OCI-LY3 (cell line): ENCODE results near the gene NEDD4L.
A peak's percentile ranks its signal among the peaks of the same experiment; 100 is the strongest.

ENCODE experiments used
- H2AFZ ChIP-seq: fragments of 200-600, 300-600 bp; shearing (Covaris generic); 2 replicates; pipeline ENCODE4 v1.6.0; 2014; ENCODE audit warnings: antibody characterized with exemption, low read depth, low read length
- H3K27ac ChIP-seq: fragments of 200-600, 300-600 bp; sonication (generic); 2 replicates; pipeline ENCODE4 v1.5.1; 2014; ENCODE audit warnings: mild to moderate bottlenecking, low read length, moderate library complexity, mixed read lengths
- H3K27me3 ChIP-seq: fragments of 200-600, 300-600 bp; sonication (generic); 2 replicates; pipeline ENCODE4 v1.6.1; 2014; ENCODE audit warnings: low read depth, low read length, mixed read lengths
- H3K36me3 ChIP-seq: fragments of 200-600, 300-600 bp; sonication (generic); replicated peaks from 2 replicates; pipeline ENCODE3; 2014; ENCODE audit warnings: low read depth, low read length, mixed read lengths
- H3K4me1 ChIP-seq: fragments of 300-600, 200-600 bp; sonication (generic); 2 replicates; pipeline ENCODE4 v1.6.1; 2014; ENCODE audit warnings: low read length, mixed read lengths
- H3K4me2 ChIP-seq: fragments of 200-600, 300-600 bp; sonication (generic); 2 replicates; pipeline ENCODE4 v1.6.1; 2014; ENCODE audit warnings: low read length, mixed read lengths
- H3K4me3 ChIP-seq: fragments of 300-600, 200-600 bp; sonication (generic); 2 replicates; pipeline ENCODE4 v1.5.1; 2014; ENCODE audit warnings: antibody characterized with exemption, mild to moderate bottlenecking, low read length, moderate library complexity
- H3K79me2 ChIP-seq: fragments of 300-600, 200-600 bp; shearing (Covaris generic); 2 replicates; pipeline ENCODE4 v1.6.1; 2014; ENCODE audit warnings: mild to moderate bottlenecking, low read length, mixed read lengths
- H3K9ac ChIP-seq: fragments of 300-600, 200-600 bp; shearing (Covaris generic); 2 replicates; pipeline ENCODE4 v1.6.0; 2014; ENCODE audit warnings: mild to moderate bottlenecking, low read length, moderate library complexity
- H3K9me3 ChIP-seq: fragments of 200-600, 300-600 bp; shearing (Covaris generic); 2 replicates; pipeline ENCODE4 v1.6.1; 2014; ENCODE audit warnings: low read length, mixed read lengths; ENCODE audit not compliant: insufficient read depth
- H4K20me1 ChIP-seq: fragments of 200-600, 300-600 bp; sonication (generic); 2 replicates; pipeline ENCODE4 v1.6.1; 2016; ENCODE audit warnings: low read length, mixed read lengths; ENCODE audit not compliant: insufficient read depth
- EZH2phosphoT487 ChIP-seq: fragments of 200-600 bp; shearing (Covaris generic); IDR thresholded peaks from 2 replicates; pipeline ENCODE4 v1.6.1; 2018; ENCODE audit warnings: antibody characterized with exemption, mixed run types, low read depth
- TF ChIP-seq, protein P1 (sequence below): fragments of 200-600, 300-600 bp; sonication (generic); IDR thresholded peaks from 2 replicates; pipeline ENCODE4 v1.5.1; 2014; ENCODE audit warnings: antibody characterized with exemption, low read length, low read depth

Gene NEDD4L

DNA sequence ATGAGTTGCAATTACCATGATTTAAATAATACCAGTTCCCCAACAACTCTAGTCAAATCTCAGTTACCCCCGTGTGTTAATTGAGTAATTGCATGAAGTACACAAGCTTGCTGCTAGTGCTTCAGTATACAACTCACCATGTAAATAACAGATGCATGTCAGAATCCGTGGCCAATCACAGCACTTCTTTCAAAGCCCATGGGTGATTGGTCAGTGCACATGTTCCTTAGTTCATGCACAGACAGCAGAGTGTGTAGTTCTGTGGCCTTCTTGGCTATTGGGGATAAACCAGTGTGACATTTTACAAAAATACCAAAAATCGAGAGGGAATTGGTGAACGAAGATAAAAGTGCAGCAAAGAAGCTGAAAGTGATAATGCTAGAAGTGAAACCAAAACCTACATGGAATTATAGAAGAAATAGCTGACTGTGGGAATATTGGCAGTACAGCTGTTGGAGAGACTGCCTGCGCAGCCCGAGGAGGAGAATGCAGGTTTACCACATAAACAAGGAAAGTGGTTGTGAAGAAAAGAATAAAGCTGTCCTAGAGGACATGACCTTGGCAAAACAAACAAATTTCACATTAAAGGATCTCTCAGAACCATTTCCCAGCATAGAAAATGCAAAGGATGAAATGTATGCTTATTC lies 59.4 kb downstream of the NEDD4L start:
- Histone ChIP-seq H3K4me1 (peaks cover 55% of the 10 kb centered on the region), H3K9ac (no peak overlapping the region), H3K27ac (no peak overlapping the region), H3K79me2 (peaks cover 47% of the 10 kb centered on the region), H4K20me1 (peaks cover 46% of the 10 kb centered on the region), H3K4me3 (no peak overlapping the region), H3K4me2 (peak overlapping the region; percentile 12; the same call in 1 of the 2 replicates), H3K27me3 (no peaks in the 10 kb centered on the region), H3K9me3 (no peaks in the 10 kb centered on the region), H3K36me3 (no peaks in the 10 kb centered on the region), H2AFZ (no peak overlapping the region)
- TF ChIP-seq, protein P1, sequence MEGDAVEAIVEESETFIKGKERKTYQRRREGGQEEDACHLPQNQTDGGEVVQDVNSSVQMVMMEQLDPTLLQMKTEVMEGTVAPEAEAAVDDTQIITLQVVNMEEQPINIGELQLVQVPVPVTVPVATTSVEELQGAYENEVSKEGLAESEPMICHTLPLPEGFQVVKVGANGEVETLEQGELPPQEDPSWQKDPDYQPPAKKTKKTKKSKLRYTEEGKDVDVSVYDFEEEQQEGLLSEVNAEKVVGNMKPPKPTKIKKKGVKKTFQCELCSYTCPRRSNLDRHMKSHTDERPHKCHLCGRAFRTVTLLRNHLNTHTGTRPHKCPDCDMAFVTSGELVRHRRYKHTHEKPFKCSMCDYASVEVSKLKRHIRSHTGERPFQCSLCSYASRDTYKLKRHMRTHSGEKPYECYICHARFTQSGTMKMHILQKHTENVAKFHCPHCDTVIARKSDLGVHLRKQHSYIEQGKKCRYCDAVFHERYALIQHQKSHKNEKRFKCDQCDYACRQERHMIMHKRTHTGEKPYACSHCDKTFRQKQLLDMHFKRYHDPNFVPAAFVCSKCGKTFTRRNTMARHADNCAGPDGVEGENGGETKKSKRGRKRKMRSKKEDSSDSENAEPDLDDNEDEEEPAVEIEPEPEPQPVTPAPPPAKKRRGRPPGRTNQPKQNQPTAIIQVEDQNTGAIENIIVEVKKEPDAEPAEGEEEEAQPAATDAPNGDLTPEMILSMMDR = no peak
- no peak for TF ChIP-seq EZH2phosphoT487

DNA sequence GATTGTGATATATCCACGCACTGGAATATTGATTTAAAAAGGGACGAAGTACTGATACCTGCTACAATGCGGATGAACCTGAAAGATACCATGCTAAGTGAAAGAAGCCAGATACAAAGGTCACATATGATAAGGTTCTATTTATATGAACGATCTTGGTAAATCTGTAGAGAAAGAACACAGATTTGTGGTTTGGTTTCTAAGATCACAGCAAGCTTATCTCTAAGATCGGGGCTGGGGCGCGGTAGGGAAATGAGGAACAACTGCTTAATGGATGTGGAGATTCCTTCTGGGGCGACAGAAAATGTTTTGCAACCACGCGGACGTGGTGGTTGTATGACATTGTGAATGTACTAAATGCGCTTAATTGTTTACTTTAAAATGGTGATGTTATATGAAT lies 60.1 kb downstream of the NEDD4L start:
- no peak overlapping the region for H3K9ac ChIP-seq
- no peak overlapping the region for H3K4me3 ChIP-seq
- H3K79me2 ChIP-seq = peaks cover 43% of the 10 kb centered on the region
- TF ChIP-seq EZH2phosphoT487 = no peak
- TF ChIP-seq, protein P1 = no peak
- H4K20me1 ChIP-seq = peaks cover 42% of the 10 kb centered on the region
- no peak overlapping the region for H3K4me2 ChIP-seq
- peaks cover 53% of the 10 kb centered on the region for H3K4me1 ChIP-seq
- H2AFZ ChIP-seq = no peak overlapping the region
- no peak overlapping the region for H3K27ac ChIP-seq
- no peaks in the 10 kb centered on the region for H3K27me3 ChIP-seq
- H3K9me3 ChIP-seq = no peaks in the 10 kb centered on the region
- H3K36me3 ChIP-seq = no peaks in the 10 kb centered on the region

DNA sequence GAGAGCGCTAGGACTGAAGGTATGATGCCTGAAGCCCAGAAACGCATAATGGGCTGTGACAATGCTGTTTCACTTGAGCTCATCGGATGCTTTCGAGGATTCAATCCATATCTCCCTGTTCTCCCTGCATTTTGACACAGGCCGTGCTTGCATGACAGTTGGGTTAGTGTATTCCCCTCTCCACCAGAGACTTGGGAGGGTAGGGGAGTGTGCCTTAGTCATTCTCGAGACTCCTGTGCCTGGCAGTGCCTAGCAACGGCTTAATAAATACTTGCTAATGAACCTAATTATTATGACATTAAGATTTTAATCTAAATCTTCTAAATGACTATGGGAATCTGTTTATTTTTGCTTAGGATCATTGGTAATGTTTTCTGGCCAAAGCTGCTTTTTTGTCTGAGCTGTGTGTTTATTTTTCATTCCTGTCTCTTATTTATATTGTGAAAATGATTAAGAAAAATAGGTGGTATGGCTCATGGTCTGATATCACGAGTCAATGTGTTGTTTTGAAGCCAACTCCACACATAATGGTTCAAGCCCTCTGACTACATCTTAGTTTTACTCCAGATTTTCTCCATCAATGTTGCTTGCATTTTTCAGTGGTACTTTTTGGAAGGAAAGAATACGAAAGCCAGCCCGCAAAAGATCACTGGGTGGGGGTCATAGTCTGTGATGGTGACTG lies 61.3 kb downstream of the NEDD4L start:
- peaks cover 41% of the 10 kb centered on the region for H3K4me1 ChIP-seq
- H3K27me3 ChIP-seq = no peaks in the 10 kb centered on the region
- H3K9me3 ChIP-seq = no peaks in the 10 kb centered on the region
- no peak overlapping the region for H3K4me3 ChIP-seq
- H3K9ac ChIP-seq = no peak overlapping the region
- no peak overlapping the region for H2AFZ ChIP-seq
- no peak overlapping the region for H3K27ac ChIP-seq
- peaks cover 33% of the 10 kb centered on the region for H4K20me1 ChIP-seq
- H3K79me2 ChIP-seq = peaks cover 39% of the 10 kb centered on the region
- H3K4me2 ChIP-seq = no peak overlapping the region
- no peaks in the 10 kb centered on the region for H3K36me3 ChIP-seq
- TF ChIP-seq, protein P1 = no peak
- TF ChIP-seq EZH2phosphoT487 = no peak

DNA sequence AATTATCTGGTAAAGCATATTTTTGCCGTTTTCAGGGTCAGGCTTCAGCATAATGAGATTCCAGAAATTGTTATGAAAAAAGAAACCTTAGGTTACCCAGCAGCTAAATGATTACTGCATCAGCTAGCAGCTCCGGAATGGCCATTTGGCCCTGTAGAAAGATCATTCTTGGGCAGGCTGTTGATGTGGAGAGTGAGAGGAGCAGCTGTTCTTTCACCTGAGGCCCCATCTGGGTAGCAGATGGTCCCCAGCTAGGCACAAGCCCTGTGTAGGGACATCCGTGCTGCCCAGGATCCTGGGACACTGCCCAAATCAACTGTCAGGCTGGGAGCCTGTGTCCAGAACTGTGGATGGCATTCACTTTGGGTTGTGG lies 61.8 kb downstream of the NEDD4L start:
- H3K27me3 ChIP-seq = no peaks in the 10 kb centered on the region
- H3K36me3 ChIP-seq = no peaks in the 10 kb centered on the region
- peaks cover 39% of the 10 kb centered on the region for H3K79me2 ChIP-seq
- no peak overlapping the region for H3K4me2 ChIP-seq
- no peaks in the 10 kb centered on the region for H3K9me3 ChIP-seq
- peaks cover 39% of the 10 kb centered on the region for H3K4me1 ChIP-seq
- no peak overlapping the region for H2AFZ ChIP-seq
- H3K9ac ChIP-seq = no peak overlapping the region
- no peak overlapping the region for H3K27ac ChIP-seq
- peaks cover 30% of the 10 kb centered on the region for H4K20me1 ChIP-seq
- H3K4me3 ChIP-seq = no peak overlapping the region
- TF ChIP-seq EZH2phosphoT487 = no peak
- TF ChIP-seq, protein P1 = no peak
